Neuronal stem cell (in vitro differentiated cells): ENCODE measurements around the gene RALGAPA2.

Source experiments
- DNase-seq: peaks from one replicate; pipeline ENCODE4 v3.0.0-alpha.2; 2013; ENCODE audit warnings: low spot score
- H2AFZ ChIP-seq: one replicate; pipeline ENCODE4 v1.6.1; 2013; ENCODE audit warnings: mild to moderate bottlenecking, low read length, inconsistent platforms
- H2AK5ac ChIP-seq: 2 replicates; pipeline ENCODE4 v1.6.1; 2013; ENCODE audit warnings: low read depth, mild to moderate bottlenecking, inconsistent platforms, low read length, moderate library complexity, mixed read lengths
- H2BK120ac ChIP-seq: 2 replicates; pipeline ENCODE4 v1.6.1; 2013; ENCODE audit warnings: low read depth, mild to moderate bottlenecking, inconsistent platforms, low read length, moderate library complexity, mixed read lengths
- H2BK12ac ChIP-seq: one replicate; pipeline ENCODE4 v1.6.1; 2013; ENCODE audit warnings: low read length, inconsistent platforms
- H2BK15ac ChIP-seq: 2 replicates; pipeline ENCODE4 v1.6.1; 2013; ENCODE audit warnings: mild to moderate bottlenecking, low read length, inconsistent platforms, mixed read lengths
- H2BK5ac ChIP-seq: one replicate; pipeline ENCODE4 v1.6.1; 2013; ENCODE audit warnings: inconsistent platforms, mild to moderate bottlenecking, low read length, moderate library complexity
- H3K14ac ChIP-seq: one replicate; pipeline ENCODE4 v1.6.1; 2013; ENCODE audit warnings: low read length, inconsistent platforms
- H3K18ac ChIP-seq: 2 replicates; pipeline ENCODE4 v1.6.1; 2013; ENCODE audit warnings: low read length, inconsistent platforms
- H3K23ac ChIP-seq: 2 replicates; pipeline ENCODE4 v1.6.1; 2013; ENCODE audit warnings: low read depth, mild to moderate bottlenecking, mixed read lengths, low read length, inconsistent platforms; ENCODE audit not compliant: poor library complexity
- H3K27ac ChIP-seq: replicated peaks from 3 replicates; pipeline ENCODE4 v1.5.1; 2013; ENCODE audit warnings: low read length, inconsistent platforms
- H3K27me3 ChIP-seq, 3 experiments: 2 replicates each; pipeline ENCODE4 v1.6.1; 2013; ENCODE audit warnings: low read length in 3 of 3, mild to moderate bottlenecking in 2 of 3, inconsistent platforms in 1 of 3, low read depth in 1 of 3, mixed read lengths in 1 of 3, moderate library complexity in 1 of 3; ENCODE audit not compliant: control insufficient read depth in 3 of 3, insufficient read depth in 3 of 3
- H3K36me3 ChIP-seq, 2 donors: replicated peaks in 1 of 2; 2 replicates each; pipeline ENCODE4 v1.6.1; 2013; ENCODE audit warnings: low read length in 2 of 2; ENCODE audit not compliant: control insufficient read depth in 2 of 2, insufficient read depth in 2 of 2
- H3K4ac ChIP-seq: 2 replicates; pipeline ENCODE4 v1.6.1; 2013; ENCODE audit warnings: inconsistent platforms, mild to moderate bottlenecking, low read length, moderate library complexity
- H3K4me1 ChIP-seq, 2 donors: 1 replicate in 1 of 2; 2 replicates in 1 of 2; pipeline ENCODE4 v1.6.1; 2013; ENCODE audit warnings: low read length in 2 of 2, low read depth in 1 of 2; ENCODE audit not compliant: control insufficient read depth in 2 of 2, insufficient read depth in 1 of 2
- H3K4me2 ChIP-seq: one replicate; pipeline ENCODE4 v1.6.1; 2013; ENCODE audit warnings: mild to moderate bottlenecking, low read length, inconsistent platforms; ENCODE audit not compliant: insufficient read depth, poor library complexity, severe bottlenecking
- H3K4me3 ChIP-seq, 2 donors: 2 replicates each; pipeline ENCODE4 v1.5.1; 2013; ENCODE audit warnings: low read length in 2 of 2, mild to moderate bottlenecking in 2 of 2, inconsistent platforms in 1 of 2, moderate library complexity in 1 of 2
- H3K79me1 ChIP-seq: one replicate; pipeline ENCODE4 v1.6.1; 2013; ENCODE audit warnings: low read depth, mild to moderate bottlenecking, inconsistent platforms, low read length, moderate library complexity
- H3K9ac ChIP-seq: one replicate; pipeline ENCODE4 v1.6.1; 2013; ENCODE audit warnings: mild to moderate bottlenecking, low read depth, low read length, inconsistent platforms; ENCODE audit not compliant: poor library complexity
- H3K9me3 ChIP-seq, 2 donors: replicated peaks in 1 of 2; 2 replicates each; pipeline versions ENCODE3 to v1.6.1; 2013; ENCODE audit warnings: low read length in 2 of 2, mild to moderate bottlenecking in 2 of 2, inconsistent platforms in 1 of 2, low read depth in 1 of 2, mixed read lengths in 1 of 2, moderate library complexity in 1 of 2; ENCODE audit not compliant: control insufficient read depth in 2 of 2, insufficient read depth in 1 of 2
- H4K8ac ChIP-seq: one replicate; pipeline ENCODE4 v1.6.1; 2013; ENCODE audit warnings: low read depth, mild to moderate bottlenecking, inconsistent platforms, low read length, moderate library complexity
- H4K91ac ChIP-seq: one replicate; pipeline ENCODE4 v1.6.1; 2013; ENCODE audit warnings: low read length, low read depth, mild to moderate bottlenecking, inconsistent platforms; ENCODE audit not compliant: poor library complexity
- WGBS, 2 donors: extraction: QIAGEN DNeasy Blood & Tissue Kit; methylation state at CpG; one replicate each; pipeline ENCODE4 v1.1.7; 2013; ENCODE audit warnings: missing lambda C conversion rate in 2 of 2, mixed read lengths in 1 of 2; ENCODE audit not compliant: insufficient read length in 2 of 2, insufficient replicate concordance in 1 of 2; ENCODE audit errors: extremely low coverage in 2 of 2; 5-methylcytosine and 5-hydroxymethylcytosine counted together

The RALGAPA2 gene

DNA sequence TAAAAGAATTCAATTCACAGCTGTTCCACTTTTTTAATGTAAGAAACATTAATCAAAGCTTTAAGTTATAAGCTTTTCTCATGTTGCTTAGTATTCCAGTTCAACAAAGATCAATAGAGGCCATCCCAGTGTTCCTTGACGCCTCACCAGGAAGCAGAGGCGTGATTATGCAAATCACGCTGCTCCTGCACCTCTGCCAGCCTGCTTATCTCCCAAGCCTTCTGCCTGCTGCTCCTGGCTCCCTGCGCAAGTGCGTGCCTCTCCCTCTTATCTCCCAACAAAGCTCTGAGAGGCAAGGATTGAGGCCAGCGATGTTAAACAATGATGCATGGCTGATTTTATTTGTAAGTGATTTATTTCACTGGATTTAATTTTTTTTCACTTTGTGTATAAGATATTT, 301.8 kb downstream of the RALGAPA2 start:
- Histone ChIP-seq H3K36me3 (no peaks in the 10 kb centered on the region), H3K14ac (no peak overlapping the region), H3K27me3 (peaks cover 0 to 26% (median 0%) of the 10 kb centered on the region in 3 experiments), H2BK5ac (no peak overlapping the region), H3K9ac (no peak overlapping the region), H3K4ac (no peak overlapping the region), H2BK15ac (no peak overlapping the region), H3K18ac (no peak overlapping the region), H2BK12ac (no peak overlapping the region), H3K4me1 (peaks cover 18 to 59% of the 10 kb centered on the region in 2 donors), H4K91ac (no peak overlapping the region), H3K23ac (no peak overlapping the region), H3K9me3 (no peaks in the 10 kb centered on the region), H2AK5ac (no peak overlapping the region), H2AFZ (no peak overlapping the region), H3K79me1 (no peaks in the 10 kb centered on the region), H4K8ac (no peak overlapping the region), H3K4me3 (no peak overlapping the region), H3K4me2 (no peak overlapping the region), H2BK120ac (no peak overlapping the region), H3K27ac (no peak overlapping the region)
- peak; percentile 54 for DNase-seq
- no CpG with 5 or more reads among the region's 6 CpGs for WGBS, 2 donors

DNA sequence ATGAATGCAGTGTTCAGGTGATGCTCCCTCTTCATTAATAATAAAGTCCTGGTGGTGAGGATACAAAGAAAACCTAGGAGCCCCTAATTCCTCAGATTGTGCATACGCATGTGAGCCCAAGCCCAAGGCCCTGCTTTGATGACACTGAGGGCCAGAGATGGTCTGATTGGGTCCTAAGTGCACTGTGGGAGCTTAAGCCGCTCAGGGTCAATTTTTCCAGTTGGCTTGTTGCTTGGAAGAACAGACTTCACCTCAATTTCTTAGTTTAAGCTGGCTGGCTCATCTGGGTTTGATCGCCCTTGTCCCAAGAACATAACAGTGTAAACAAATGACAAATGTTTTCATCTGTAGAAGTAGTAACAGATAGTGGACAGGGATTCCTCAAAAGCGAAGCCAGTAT, 303.1 kb downstream of the RALGAPA2 start:
- H3K36me3 ChIP-seq: no peaks in the 10 kb centered on the region
- no peak overlapping the region for H3K9ac ChIP-seq
- H3K4ac ChIP-seq: no peak overlapping the region
- no peaks in the 10 kb centered on the region for H3K9me3 ChIP-seq
- H2BK5ac ChIP-seq: no peak overlapping the region
- peaks cover 0 to 20% (median 0%) of the 10 kb centered on the region in 3 experiments for H3K27me3 ChIP-seq
- H2BK120ac ChIP-seq: no peak overlapping the region
- no peak for DNase-seq
- H4K8ac ChIP-seq: no peak overlapping the region
- H3K4me3 ChIP-seq: no peak overlapping the region
- no peak overlapping the region for H2AK5ac ChIP-seq
- H3K23ac ChIP-seq: no peak overlapping the region
- no peak overlapping the region for H4K91ac ChIP-seq
- no peak overlapping the region for H3K14ac ChIP-seq
- no peaks in the 10 kb centered on the region for H3K79me1 ChIP-seq
- H2BK12ac ChIP-seq: no peak overlapping the region
- no peak overlapping the region for H2BK15ac ChIP-seq
- no peak overlapping the region for H3K4me2 ChIP-seq
- no peak overlapping the region for H3K27ac ChIP-seq
- H3K18ac ChIP-seq: no peak overlapping the region
- peaks cover 18 to 52% of the 10 kb centered on the region in 2 donors for H3K4me1 ChIP-seq
- H2AFZ ChIP-seq: no peak overlapping the region
- no CpG with 5 or more reads among the region's 4 CpGs for WGBS, 2 donors

GRCh38 chr20:20407891-20408805, 304.3 kb downstream of the RALGAPA2 start:
- no peak for DNase-seq
- no peak overlapping the region for H3K27ac ChIP-seq
- H3K4me2 ChIP-seq: no peak overlapping the region
- H3K4me3 ChIP-seq: no peak overlapping the region
- H3K9ac ChIP-seq: no peak overlapping the region
- H2AFZ ChIP-seq: no peak overlapping the region
- H3K4ac ChIP-seq: no peak overlapping the region
- H4K8ac ChIP-seq: no peak overlapping the region
- H3K14ac ChIP-seq: no peak overlapping the region
- H3K4me1 ChIP-seq: peaks cover 10 to 40% of the 10 kb centered on the region in 2 donors
- no peaks in the 10 kb centered on the region for H3K9me3 ChIP-seq
- WGBS, 2 donors: no CpG with 5 or more reads among the region's 6 CpGs
- no peak overlapping the region for H3K18ac ChIP-seq
- H3K36me3 ChIP-seq: no peaks in the 10 kb centered on the region
- H2AK5ac ChIP-seq: no peak overlapping the region
- no peak overlapping the region for H4K91ac ChIP-seq
- H2BK12ac ChIP-seq: no peak overlapping the region
- no peak overlapping the region for H2BK120ac ChIP-seq
- H2BK5ac ChIP-seq: no peak overlapping the region
- H3K79me1 ChIP-seq: no peaks in the 10 kb centered on the region
- no peak overlapping the region for H2BK15ac ChIP-seq
- H3K23ac ChIP-seq: no peak overlapping the region
- H3K27me3 ChIP-seq: peaks cover 0 to 11% (median 0%) of the 10 kb centered on the region in 3 experiments

DNA sequence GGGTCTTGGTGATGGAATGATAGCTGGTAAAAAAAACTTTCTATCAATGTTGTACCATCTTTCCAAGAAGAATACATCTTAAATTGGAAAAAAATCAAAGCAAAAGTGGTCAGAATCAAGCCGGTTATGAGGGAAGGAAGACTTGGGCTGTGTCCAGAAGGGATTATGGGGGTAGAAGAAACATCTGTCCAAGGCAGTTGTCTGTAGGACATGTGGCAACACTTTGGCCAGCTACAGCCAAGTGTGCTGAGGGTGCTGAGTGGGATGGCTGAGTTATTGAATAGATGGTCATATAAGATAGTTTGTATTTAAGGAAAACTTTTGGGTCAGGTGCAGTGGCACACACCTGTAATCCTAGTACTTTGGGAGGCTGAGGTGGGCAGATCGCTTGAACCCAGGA, 306.1 kb downstream of the RALGAPA2 start:
- Histone ChIP-seq H3K4me2 (no peak overlapping the region), H3K18ac (no peak overlapping the region), H3K4ac (no peak overlapping the region), H2BK120ac (no peak overlapping the region), H3K23ac (no peak overlapping the region), H2AK5ac (no peak overlapping the region), H4K8ac (no peak overlapping the region), H2BK5ac (no peak overlapping the region), H3K27ac (no peak overlapping the region), H2AFZ (no peak overlapping the region), H3K36me3 (no peaks in the 10 kb centered on the region), H3K79me1 (no peaks in the 10 kb centered on the region), H3K9me3 (no peaks in the 10 kb centered on the region), H3K14ac (no peak overlapping the region), H3K4me3 (no peak overlapping the region), H2BK12ac (no peak overlapping the region), H3K4me1 (peaks cover 2 to 22% of the 10 kb centered on the region in 2 donors), H3K27me3 (peaks cover 0 to 1% (median 0%) of the 10 kb centered on the region in 3 experiments), H2BK15ac (no peak overlapping the region), H4K91ac (no peak overlapping the region), H3K9ac (no peak overlapping the region)
- no peak for DNase-seq
- no CpG with 5 or more reads among the region's 2 CpGs for WGBS, 2 donors
